IMR-90 (cell line): ENCODE results near the gene C10orf120. TPM values are rescaled to one million over a fixed set of nuclear protein-coding genes. Genes with fewer than 3 reads are reported as not detected.

ENCODE experiments used
- ATAC-seq: fragments of 200-7000 bp; cut with Tn5 transposase; 2 replicates; pipeline ENCODE4 v1.9.1; 2020; ENCODE audit warnings: low read depth, mild to moderate bottlenecking, moderate library complexity
- BruUV-seq: library from RNA; stranded (reverse); fragments of 400-500 nt; replicated peaks from 2 replicates; lab custom pipeline; 2021; lab: Mats Ljungman, UMichigan
- CTCF ChIA-PET: fragments of 300-600 bp; formaldehyde crosslinking; extraction: SDS; loops from one replicate; lab custom pipeline; 2021; ENCODE audit warnings: antibody characterized with exemption; lab: Yijun Ruan, JAX
- POLR2A ChIA-PET: fragments of 300-600 bp; sonication (Branson Sonifier 250); formaldehyde crosslinking; loops from one replicate; lab custom pipeline; 2022; ENCODE audit warnings: antibody characterized with exemption; ENCODE audit not compliant: unreplicated experiment; lab: Charles Lee
- DNase-seq: peaks from one replicate; pipeline ENCODE4 v3.0.0; 2013
- H2AFZ ChIP-seq: replicated peaks from 2 replicates; pipeline ENCODE3; 2013; ENCODE audit warnings: low read length, mild to moderate bottlenecking; ENCODE audit not compliant: poor library complexity
- H2AK5ac ChIP-seq: 2 replicates; pipeline ENCODE4 v1.6.1; 2013; ENCODE audit warnings: low read depth, low read length, inconsistent platforms
- H2AK9ac ChIP-seq: replicated peaks from 2 replicates; pipeline ENCODE3; 2013; ENCODE audit warnings: mild to moderate bottlenecking, low read depth, low read length, moderate library complexity; ENCODE audit not compliant: poor library complexity
- H2BK120ac ChIP-seq: 2 replicates; pipeline ENCODE4 v1.6.1; 2013; ENCODE audit warnings: low read depth, low read length, inconsistent platforms
- H2BK15ac ChIP-seq: 3 replicates; pipeline ENCODE4 v1.6.1; 2013; ENCODE audit warnings: low read depth, low read length, inconsistent platforms
- H2BK20ac ChIP-seq: 2 replicates; pipeline ENCODE4 v1.6.1; 2013; ENCODE audit warnings: low read depth, mild to moderate bottlenecking, inconsistent platforms, low read length, moderate library complexity
- H2BK5ac ChIP-seq: 2 replicates; pipeline ENCODE4 v1.6.1; 2013; ENCODE audit warnings: mild to moderate bottlenecking, low read depth, low read length, inconsistent platforms; ENCODE audit not compliant: poor library complexity, severe bottlenecking
- H3K14ac ChIP-seq: replicated peaks from 2 replicates; pipeline ENCODE4 v1.6.1; 2013; ENCODE audit warnings: low read depth, low read length, inconsistent platforms
- H3K18ac ChIP-seq: 2 replicates; pipeline ENCODE4 v1.6.1; 2013; ENCODE audit warnings: low read depth, low read length, control low read depth
- H3K23ac ChIP-seq: 2 replicates; pipeline ENCODE4 v1.6.1; 2013; ENCODE audit warnings: low read depth, low read length, inconsistent platforms
- H3K27ac ChIP-seq: 2 replicates; pipeline ENCODE4 v1.5.1; 2013; ENCODE audit warnings: mild to moderate bottlenecking, control low read depth, low read length; ENCODE audit not compliant: insufficient read depth
- H3K27me3 ChIP-seq: 2 replicates; pipeline ENCODE4 v1.6.1; 2013; ENCODE audit warnings: low read length; ENCODE audit not compliant: control insufficient read depth, insufficient read depth
- H3K36me3 ChIP-seq: 2 replicates; pipeline ENCODE4 v1.6.1; 2013; ENCODE audit warnings: low read length, mixed read lengths; ENCODE audit not compliant: control insufficient read depth, insufficient read depth
- H3K4ac ChIP-seq: 2 replicates; pipeline ENCODE4 v1.6.1; 2013; ENCODE audit warnings: low read depth, low read length, inconsistent platforms
- H3K4me1 ChIP-seq: 2 replicates; pipeline ENCODE4 v1.6.1; 2013; ENCODE audit warnings: low read length, mixed read lengths; ENCODE audit not compliant: control insufficient read depth, insufficient read depth
- H3K4me2 ChIP-seq: 2 replicates; pipeline ENCODE4 v1.6.1; 2013; ENCODE audit warnings: low read depth, mild to moderate bottlenecking, control low read depth, low read length, moderate library complexity
- H3K4me3 ChIP-seq: 2 replicates; pipeline ENCODE4 v1.5.1; 2013; ENCODE audit warnings: low read depth, mild to moderate bottlenecking, control low read depth, low read length, moderate library complexity; ENCODE audit not compliant: insufficient read depth
- H3K56ac ChIP-seq: 2 replicates; pipeline ENCODE4 v1.6.1; 2013; ENCODE audit warnings: low read length, inconsistent platforms; ENCODE audit not compliant: insufficient read depth; ENCODE audit errors: extremely low read depth
- H3K79me1 ChIP-seq, 2 experiments: 2 replicates each; pipeline ENCODE4 v1.6.1; 2013; ENCODE audit warnings: low read length in 2 of 2, inconsistent platforms in 1 of 2, low read depth in 1 of 2
- H3K9ac ChIP-seq: 2 replicates; pipeline ENCODE4 v1.6.1; 2013; ENCODE audit warnings: low read depth, low read length, control low read depth
- H3K9me1 ChIP-seq: 2 replicates; pipeline ENCODE4 v1.6.1; 2013; ENCODE audit warnings: low read length, inconsistent platforms; ENCODE audit not compliant: insufficient read depth
- H3K9me3 ChIP-seq: 2 replicates; pipeline ENCODE4 v1.6.1; 2013; ENCODE audit warnings: low read length; ENCODE audit not compliant: control insufficient read depth, insufficient read depth
- H4K20me1 ChIP-seq: 2 replicates; pipeline ENCODE4 v1.6.1; 2013; ENCODE audit warnings: low read length, inconsistent platforms; ENCODE audit not compliant: insufficient read depth
- H4K5ac ChIP-seq: 2 replicates; pipeline ENCODE4 v1.6.1; 2013; ENCODE audit warnings: mild to moderate bottlenecking, low read depth, low read length, control low read depth
- H4K8ac ChIP-seq, 2 experiments: 2 replicates each; pipeline ENCODE4 v1.6.1; 2013; ENCODE audit warnings: low read depth in 2 of 2, low read length in 2 of 2, control low read depth in 1 of 2, inconsistent platforms in 1 of 2
- H4K91ac ChIP-seq: 2 replicates; pipeline ENCODE4 v1.6.1; 2013; ENCODE audit warnings: low read depth, low read length, inconsistent platforms; ENCODE audit not compliant: insufficient read depth
- CEBPB ChIP-seq: IDR thresholded peaks from 2 replicates; pipeline ENCODE4 v1.6.1; 2012; ENCODE audit warnings: low read depth, low read length, improper control_type of control experiment
- CHD1 ChIP-seq: IDR thresholded peaks from 2 replicates; pipeline ENCODE4 v1.6.1; 2012; ENCODE audit warnings: low read depth, low read length, improper control_type of control experiment
- FOS ChIP-seq: fragments of 150-350 bp; IDR thresholded peaks from 2 replicates; pipeline ENCODE4 v1.6.1; 2016; ENCODE audit warnings: low read depth, low read length
- NFE2L2 ChIP-seq: fragments of 150-350 bp; IDR thresholded peaks from 2 replicates; pipeline ENCODE4 v1.6.1; 2016; ENCODE audit warnings: low read depth, mild to moderate bottlenecking, low read length
- RAD21 ChIP-seq: IDR thresholded peaks from 2 replicates; pipeline ENCODE4 v1.6.1; 2012; ENCODE audit warnings: low read length, improper control_type of control experiment
- RFX5 ChIP-seq: IDR thresholded peaks from 2 replicates; pipeline ENCODE4 v1.8.0; 2012; ENCODE audit warnings: low read depth, mild to moderate bottlenecking, low read length, moderate library complexity
- SMC3 ChIP-seq: fragments of 150-350 bp; IDR thresholded peaks from 2 replicates; pipeline ENCODE4 v1.6.1; 2016; ENCODE audit warnings: low read depth, mild to moderate bottlenecking, antibody characterized with exemption, low read length, moderate library complexity
- WGBS, 2 experiments: methylation state at CpG; one replicate each; pipeline versions ENCODE4 v1.1.5 to v1.1.7; 2013; ENCODE audit warnings: missing lambda C conversion rate in 2 of 2; ENCODE audit not compliant: insufficient read length in 1 of 2; ENCODE audit errors: extremely low coverage in 2 of 2; 5-methylcytosine and 5-hydroxymethylcytosine counted together
- dilution Hi-C: fragments of 300-500 bp; cut with HindIII; formaldehyde crosslinking; loops from one replicate; pipeline ENCODE4 v1.14.3; 2018; ENCODE audit warnings: low sequenced_read_pairs; ENCODE audit not compliant: unreplicated experiment
- in situ Hi-C: fragments of 300-500 bp; cut with MboI; formaldehyde crosslinking; loops from 3 replicates; pipeline ENCODE4 v1.14.3; 2019; ENCODE audit warnings: low sequenced_read_pairs, inconsistent platforms, mixed read lengths
- intact Hi-C: fragments of 100-400 bp; cut with micrococcal nuclease; formaldehyde crosslinking; loops from 2 replicates; pipeline ENCODE4 v1.10.0; 2022
- polyA plus RNA-seq, 3 experiments: library from polyadenylated mRNA; depleted of rRNA; stranded (reverse); fragments of >200 nt; gene quantifications; 2 replicates each; pipeline ENCODE4 v1.2.3, GENCODE V29; 2012; ENCODE audit warnings: low replicate concordance in 1 of 3
- total RNA-seq: library from RNA; depleted of rRNA; stranded (reverse); fragments of >200 nt; gene quantifications from 2 replicates; pipeline ENCODE4 v1.2.3, GENCODE V29; 2012
- TF ChIP-seq, protein P1 (sequence below): fragments of 150-350 bp; IDR thresholded peaks from 2 replicates; pipeline ENCODE4 v1.6.1; 2017; ENCODE audit warnings: mild to moderate bottlenecking, antibody characterized with exemption, low read length, low read depth
- TF ChIP-seq, protein P2 (sequence below): conservative IDR thresholded peaks from 2 replicates; pipeline ENCODE4 v1.5.1; 2012; ENCODE audit warnings: mild to moderate bottlenecking, low read depth, low read length, improper control_type of control experiment

C10orf120 gene
- total and polyA plus RNA-seq, 2 of the 4 experiments (the other 2 are of a cell fraction): not detected

DNA sequence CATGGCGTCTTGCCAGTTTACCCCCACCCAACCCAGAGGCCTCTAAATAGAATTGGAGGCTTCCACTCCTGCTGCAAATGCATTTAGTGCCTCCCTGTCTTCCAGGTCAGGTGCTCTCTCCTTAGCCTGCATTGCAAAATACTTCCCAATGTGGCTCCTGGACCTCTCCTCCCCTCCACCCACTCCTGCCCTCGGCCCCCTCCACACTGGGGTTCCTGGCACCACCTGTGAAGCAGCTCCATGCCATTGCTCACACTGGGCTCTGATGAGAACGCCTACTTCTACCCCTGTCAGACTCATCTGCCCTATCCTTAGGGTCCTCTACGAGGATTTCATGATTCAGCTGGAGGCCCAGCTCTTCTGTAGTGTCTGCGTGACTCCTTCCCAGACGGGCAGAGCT, 37.4 kb downstream of the C10orf120 start:
- Histone ChIP-seq H3K9me1 (no peaks in the 10 kb centered on the region), H4K91ac (no peak overlapping the region), H3K79me1 (no peaks in the 10 kb centered on the region), H4K20me1 (no peaks in the 10 kb centered on the region), H2BK5ac (no peak overlapping the region), H3K27ac (no peak overlapping the region), H2BK120ac (no peak overlapping the region), H3K9me3 (no peaks in the 10 kb centered on the region), H2AK9ac (no peak overlapping the region), H3K27me3 (no peaks in the 10 kb centered on the region), H3K4me1 (no peaks in the 10 kb centered on the region), H2BK20ac (no peak overlapping the region), H3K18ac (no peak overlapping the region), H3K56ac (no peak overlapping the region), H4K8ac (no peak overlapping the region), H3K23ac (no peak overlapping the region), H3K14ac (no peak overlapping the region), H3K4ac (no peak overlapping the region), H2AK5ac (no peak overlapping the region), H3K4me3 (no peak overlapping the region), H3K9ac (no peak overlapping the region), H4K5ac (no peak overlapping the region), H2AFZ (no peak overlapping the region), H3K36me3 (no peaks in the 10 kb centered on the region), H3K4me2 (no peak overlapping the region), H2BK15ac (no peak overlapping the region)
- DNase-seq (no peak), ATAC-seq (no peak)
- no TSS peak for BruUV-seq
- intact Hi-C loops (no loop called here), dilution Hi-C loops (no loop called here), in situ Hi-C loops (loop anchor here (25.0 kb wide), 1 partner anchor 900 kb away; no protein-coding TSS in a partner anchor)
- POLR2A ChIA-PET: no interaction called here
- CTCF ChIA-PET: interaction anchor here (0.6 kb wide), 1 partner anchor 312 kb away, joined by 3 read pairs; no protein-coding TSS in a partner anchor
- 8% methylated on average over 2 of the region's 6 CpGs; no CpG with 5 or more reads in 1 of the 2 experiments for WGBS, 2 experiments
- TF ChIP-seq RFX5: no peak
- no peak for TF ChIP-seq SMC3
- no peak for TF ChIP-seq CEBPB
- TF ChIP-seq, protein P1, sequence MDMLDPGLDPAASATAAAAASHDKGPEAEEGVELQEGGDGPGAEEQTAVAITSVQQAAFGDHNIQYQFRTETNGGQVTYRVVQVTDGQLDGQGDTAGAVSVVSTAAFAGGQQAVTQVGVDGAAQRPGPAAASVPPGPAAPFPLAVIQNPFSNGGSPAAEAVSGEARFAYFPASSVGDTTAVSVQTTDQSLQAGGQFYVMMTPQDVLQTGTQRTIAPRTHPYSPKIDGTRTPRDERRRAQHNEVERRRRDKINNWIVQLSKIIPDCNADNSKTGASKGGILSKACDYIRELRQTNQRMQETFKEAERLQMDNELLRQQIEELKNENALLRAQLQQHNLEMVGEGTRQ: no peak
- TF ChIP-seq, protein P2, sequence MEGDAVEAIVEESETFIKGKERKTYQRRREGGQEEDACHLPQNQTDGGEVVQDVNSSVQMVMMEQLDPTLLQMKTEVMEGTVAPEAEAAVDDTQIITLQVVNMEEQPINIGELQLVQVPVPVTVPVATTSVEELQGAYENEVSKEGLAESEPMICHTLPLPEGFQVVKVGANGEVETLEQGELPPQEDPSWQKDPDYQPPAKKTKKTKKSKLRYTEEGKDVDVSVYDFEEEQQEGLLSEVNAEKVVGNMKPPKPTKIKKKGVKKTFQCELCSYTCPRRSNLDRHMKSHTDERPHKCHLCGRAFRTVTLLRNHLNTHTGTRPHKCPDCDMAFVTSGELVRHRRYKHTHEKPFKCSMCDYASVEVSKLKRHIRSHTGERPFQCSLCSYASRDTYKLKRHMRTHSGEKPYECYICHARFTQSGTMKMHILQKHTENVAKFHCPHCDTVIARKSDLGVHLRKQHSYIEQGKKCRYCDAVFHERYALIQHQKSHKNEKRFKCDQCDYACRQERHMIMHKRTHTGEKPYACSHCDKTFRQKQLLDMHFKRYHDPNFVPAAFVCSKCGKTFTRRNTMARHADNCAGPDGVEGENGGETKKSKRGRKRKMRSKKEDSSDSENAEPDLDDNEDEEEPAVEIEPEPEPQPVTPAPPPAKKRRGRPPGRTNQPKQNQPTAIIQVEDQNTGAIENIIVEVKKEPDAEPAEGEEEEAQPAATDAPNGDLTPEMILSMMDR: no peak
- no peak for TF ChIP-seq RAD21
- no peak for TF ChIP-seq CHD1
- no peak for TF ChIP-seq NFE2L2
- TF ChIP-seq FOS: no peak
